ENCODE results near the gene CLRN2.

CLRN2 gene, protein sequence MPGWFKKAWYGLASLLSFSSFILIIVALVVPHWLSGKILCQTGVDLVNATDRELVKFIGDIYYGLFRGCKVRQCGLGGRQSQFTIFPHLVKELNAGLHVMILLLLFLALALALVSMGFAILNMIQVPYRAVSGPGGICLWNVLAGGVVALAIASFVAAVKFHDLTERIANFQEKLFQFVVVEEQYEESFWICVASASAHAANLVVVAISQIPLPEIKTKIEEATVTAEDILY

DNA sequence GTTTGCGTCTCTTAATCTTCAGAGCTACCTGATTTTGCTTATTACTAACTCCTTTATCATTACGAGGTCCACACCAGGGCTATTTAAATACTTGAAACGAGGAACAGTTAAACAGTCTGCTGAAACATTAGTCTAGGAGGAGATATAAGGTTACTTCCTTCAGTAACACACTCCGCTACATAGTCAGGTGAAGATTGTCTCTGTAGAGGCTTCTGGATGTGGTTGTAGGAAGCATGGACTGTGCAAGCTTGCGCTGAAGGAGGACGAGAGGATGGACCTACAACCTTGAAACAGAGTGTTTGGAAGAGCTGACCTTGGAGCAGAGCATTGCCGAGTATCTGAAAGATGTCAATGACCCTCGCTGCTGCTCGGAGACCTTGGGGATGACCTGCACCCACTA, at the start of gene CLRN2:
CLRN2 (plus strand) TSS at position 301 of the 400 bp plus-strand sequence. CDS start 102 bp downstream, outside the sequence.
- DNase-seq = no peak

DNA sequence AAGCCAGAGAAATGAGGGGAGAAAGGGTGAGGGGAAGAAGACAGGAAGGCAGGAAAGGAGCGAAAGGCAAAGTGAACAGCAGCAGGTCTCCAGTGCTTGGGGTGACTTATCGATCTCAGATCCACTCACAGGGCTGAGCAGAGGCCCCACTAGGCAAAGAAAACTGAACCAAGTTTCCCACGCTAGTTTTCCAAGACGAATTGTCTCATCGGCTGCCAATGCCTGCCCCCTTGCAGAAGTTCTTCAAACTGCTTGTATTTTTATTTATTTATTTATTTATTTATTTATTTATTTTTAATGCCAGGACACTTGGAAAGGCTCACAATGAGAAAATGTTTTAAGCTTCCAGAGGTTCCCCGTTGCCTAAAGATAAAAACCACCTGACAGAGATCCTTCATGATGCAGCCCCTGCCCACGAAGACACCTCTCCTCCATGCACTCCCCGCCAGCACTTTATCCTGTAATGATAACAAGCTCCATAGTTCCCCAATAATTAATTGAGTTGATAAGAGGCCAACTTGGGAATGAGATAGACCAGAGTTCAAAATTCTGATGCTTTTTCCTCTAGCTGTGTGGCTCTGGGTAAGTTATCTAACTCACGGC, 46.2 kb upstream of the CLRN2 start:
- DNase-seq = no peak

DNA sequence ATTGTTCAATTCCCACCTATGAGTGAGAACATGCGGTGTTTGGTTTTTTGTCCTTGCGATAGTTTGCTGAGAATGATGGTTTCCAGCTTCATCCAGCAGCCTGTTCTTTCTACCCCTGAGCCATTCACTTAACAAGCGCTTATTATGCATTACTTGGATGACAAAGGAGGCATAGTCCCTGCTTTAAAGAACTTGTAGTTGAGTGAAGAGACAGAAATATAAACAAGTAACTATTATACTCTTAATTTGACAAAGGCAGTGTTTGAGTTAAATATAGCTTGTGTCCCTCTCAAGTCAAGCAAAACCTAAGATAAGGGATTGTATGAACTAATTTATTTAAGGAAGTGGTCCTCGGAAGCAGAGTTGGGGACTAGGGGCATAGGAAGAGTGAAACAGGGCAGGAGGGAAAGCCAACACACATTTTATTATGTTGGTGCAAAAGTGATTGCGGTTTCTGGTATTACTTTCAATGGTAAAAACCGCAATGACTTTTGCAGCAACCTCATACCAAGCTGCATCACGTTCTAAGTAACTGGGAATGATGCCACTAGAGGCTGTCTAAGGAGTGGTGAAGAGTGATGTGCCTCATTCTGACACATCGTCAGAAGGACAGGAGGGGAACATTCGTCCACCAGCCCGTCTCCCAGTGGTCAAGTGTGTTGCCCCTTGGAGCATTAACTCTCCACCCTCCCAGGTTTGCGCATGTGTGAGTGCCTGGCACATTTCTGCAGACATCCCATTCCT, 44.9 kb upstream of the CLRN2 start:
- no peak for DNase-seq

DNA sequence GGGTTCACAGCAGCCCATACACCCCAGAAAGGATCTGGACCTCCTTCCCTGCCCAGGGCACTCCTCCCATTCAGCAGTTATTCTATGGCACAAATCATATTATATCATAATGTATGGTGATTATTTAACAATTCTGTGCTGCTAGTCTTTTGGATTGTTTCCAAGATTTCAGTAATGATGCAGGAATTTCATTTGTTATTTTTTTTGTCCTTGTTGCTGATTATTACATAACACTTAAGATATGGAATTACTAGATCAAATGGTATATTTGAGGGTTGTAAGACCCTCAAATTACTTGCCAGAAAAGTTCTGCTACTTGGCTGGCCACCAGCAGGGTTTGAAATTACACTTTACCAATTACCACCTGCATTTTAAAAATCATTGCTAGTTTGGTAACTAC, 39.5 kb upstream of the CLRN2 start:
- no peak for DNase-seq

DNA sequence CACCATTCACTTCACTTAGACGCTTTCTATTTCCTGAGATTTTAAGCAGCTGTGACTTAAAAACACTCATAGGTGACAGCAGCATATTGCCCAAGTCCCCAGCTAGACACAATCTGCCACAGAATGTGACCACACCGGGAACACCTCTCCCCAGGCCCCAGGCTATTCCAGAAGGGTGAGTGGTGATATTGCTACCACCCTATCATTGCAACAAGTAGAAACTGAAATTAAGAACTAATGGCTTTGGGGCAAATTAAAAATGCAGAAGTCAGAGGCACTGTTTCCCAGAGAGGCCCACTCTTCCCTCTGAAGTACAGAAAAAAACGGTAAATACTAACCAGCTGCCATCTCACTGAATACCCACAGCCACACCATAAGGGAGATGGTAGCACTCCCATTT, 38.1 kb upstream of the CLRN2 start:
- no peak for DNase-seq

DNA sequence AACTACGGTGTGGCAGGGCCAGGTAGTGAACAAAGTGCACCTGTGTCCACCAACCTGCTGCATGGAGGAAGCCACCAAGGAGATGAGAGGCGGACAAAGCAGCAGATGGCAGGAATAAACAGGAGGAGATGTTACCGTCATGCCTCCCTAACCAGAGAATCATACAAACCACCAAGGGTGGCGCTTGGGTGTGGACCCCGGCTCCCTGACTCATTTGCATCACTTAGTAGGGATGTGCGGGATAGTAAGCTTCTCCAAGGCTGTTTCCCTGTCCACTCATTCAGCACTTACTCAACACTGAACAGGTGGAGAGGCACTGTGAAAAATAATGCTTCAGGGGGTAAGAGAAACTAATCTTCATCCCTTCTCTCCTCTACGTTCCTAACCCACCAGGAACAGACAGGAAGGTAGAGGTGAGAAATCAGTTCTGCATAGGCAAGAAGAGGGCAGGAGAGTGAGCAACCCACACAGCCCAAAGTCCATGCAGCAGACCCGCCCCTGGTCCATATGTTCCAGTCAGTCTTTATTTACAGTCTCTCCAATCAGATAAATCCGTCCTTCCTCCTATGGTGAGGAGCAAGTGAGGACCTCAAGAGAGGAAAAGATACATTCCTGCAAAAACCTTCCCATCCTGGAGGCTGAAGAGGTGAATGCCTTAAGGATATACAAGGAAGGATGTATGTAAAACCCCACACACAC, 37.0 kb upstream of the CLRN2 start:
- DNase-seq = no peak

DNA sequence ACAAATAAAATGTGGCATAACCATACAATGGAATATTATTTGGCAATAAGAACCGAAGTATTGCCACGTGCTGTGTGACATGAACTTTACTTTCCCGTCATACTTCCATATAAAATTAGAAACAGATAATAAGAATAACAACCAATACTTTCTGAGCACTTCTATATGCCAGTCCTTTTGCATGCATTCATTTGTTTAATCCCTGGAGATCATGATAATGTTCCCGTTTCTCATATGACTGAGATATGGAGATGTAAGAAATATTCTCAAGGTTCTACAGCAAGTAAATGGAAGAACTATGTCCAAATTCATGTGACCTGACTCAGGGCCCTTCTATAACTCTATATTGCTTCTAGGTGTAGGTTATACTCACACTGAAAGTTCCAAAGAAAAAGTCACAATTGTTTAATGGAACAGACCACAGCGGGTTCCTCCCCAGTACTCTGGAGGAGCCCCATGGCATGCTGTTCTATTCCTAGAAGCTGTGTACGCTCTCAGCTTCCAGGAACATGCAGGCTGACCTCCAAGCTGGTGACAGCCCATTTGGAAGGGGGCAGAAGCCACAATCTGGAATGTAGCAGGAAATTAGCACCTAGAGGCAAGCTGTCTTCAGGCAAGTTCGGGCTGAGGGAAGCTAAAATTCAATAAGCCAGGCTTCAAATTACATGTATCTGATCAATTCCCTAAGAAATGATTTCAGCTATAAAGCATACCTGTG, 34.6 kb upstream of the CLRN2 start:
- DNase-seq = no peak

DNA sequence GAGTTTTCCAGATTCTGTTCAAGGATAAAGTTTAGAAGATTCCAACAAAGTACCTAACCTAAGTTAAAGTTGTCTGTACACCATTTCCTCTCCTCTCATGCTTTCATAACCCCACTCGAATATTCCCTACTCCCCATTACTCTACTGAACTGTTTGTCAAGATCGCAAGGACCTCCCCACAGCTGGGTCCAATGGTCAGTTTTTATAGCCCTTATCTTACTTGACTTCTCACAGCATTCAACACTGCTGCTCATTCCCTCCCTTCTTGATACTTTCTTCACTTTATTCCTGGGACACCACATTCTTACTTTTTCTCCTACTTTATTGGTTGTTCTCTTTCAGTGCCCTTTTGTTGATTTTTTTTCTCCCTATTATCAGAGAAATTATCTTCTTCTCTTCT, 34.0 kb upstream of the CLRN2 start:
- DNase-seq = no peak

DNA sequence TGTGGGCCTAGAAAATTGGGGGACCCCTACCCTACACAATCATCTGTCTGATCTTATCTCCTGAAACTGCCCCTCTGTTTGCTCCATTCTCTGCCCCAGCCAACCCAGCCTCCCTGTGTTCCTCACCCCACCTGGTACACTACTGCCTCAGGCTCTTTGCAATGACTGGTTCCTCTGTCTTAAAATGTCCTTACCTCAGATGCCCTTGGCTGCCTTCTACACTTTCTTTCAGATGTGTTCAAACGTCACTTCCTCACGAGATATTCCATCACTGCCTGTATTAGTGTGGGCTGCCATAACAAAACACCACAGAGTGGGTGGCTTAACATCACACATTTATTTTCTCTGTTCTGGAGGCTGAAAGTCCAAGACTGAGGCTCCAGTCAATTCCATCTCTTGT, 32.2 kb upstream of the CLRN2 start:
- DNase-seq = no peak

DNA sequence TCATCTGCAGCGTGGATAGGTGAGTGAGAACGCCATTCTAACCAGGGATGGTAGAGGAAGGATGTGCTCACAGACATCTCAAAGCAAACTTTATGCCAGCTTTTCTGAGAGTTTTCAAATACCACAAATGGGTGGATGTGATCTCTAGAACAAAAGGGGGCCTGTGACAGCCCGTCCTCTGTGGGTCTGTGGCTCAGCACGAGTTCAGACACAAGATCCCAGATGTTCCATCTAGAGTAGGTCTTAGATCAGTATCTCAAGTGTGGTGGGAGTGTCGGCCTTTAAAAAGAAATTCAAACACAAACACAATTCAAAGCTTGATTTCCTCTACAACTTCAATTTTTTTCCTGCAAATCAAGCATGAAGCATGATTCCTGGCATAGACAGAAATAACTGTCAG, 25.8 kb upstream of the CLRN2 start:
- no peak for DNase-seq

DNA sequence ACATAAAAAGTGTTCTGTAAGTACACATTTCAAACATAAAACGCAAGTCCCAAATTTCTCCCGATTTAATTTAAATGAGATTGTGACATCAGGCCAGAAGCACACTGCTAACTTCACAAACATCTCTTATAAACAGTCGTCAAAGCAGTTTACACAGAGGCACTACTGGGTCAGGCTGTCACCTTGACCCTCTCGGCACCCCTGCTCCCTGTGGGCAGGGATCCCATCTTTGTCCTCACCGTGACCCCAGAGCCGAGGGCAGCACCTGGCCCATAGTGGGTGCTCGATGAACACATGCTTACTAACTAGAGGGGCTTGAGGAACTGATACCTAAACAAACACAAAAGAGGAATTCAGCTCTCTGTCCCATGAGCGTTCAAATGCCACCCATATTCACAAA, 25.2 kb upstream of the CLRN2 start:
- no peak for DNase-seq

DNA sequence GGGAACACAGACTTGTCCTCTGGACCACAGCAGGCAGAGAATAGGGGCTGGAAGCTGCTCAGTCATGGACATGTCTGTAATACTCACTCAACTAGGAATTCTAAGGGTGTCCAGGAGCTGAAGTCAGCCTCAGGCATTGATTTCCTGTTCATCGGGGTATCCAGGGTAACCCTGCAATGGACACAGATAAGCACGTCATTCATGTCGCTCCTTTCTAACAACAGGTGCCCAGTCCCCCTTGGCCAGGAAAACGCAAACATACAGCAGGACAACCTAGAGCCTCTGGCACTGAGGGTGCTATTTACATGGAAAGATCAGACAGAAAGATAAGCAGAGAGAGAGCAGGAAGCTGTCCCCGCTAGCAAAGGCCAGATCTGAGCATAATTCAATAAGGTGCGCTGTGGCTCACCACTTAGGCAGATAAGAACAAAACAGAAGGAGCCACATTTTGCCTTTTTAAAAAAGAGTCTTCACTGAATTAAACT, 24.3 kb upstream of the CLRN2 start:
- DNase-seq = no peak

DNA sequence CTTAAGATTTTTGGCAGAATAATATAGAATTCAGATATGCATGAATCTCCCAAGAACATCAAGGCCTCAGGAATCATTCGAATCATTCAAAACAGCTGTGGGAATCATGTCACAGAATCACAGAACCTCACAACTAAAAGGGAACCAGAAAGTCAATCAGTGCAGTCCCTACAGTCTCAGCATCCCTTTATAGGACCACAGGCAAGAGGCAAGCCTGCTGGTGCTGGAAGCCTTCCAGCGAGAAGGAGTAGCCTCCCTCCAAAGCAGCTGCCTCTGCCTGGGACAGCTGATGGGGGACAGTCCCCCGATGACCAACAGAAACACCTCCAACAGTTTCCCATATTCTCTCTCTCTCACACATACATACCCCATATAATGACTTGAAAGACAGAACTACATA, 23.8 kb upstream of the CLRN2 start:
- DNase-seq = no peak

DNA sequence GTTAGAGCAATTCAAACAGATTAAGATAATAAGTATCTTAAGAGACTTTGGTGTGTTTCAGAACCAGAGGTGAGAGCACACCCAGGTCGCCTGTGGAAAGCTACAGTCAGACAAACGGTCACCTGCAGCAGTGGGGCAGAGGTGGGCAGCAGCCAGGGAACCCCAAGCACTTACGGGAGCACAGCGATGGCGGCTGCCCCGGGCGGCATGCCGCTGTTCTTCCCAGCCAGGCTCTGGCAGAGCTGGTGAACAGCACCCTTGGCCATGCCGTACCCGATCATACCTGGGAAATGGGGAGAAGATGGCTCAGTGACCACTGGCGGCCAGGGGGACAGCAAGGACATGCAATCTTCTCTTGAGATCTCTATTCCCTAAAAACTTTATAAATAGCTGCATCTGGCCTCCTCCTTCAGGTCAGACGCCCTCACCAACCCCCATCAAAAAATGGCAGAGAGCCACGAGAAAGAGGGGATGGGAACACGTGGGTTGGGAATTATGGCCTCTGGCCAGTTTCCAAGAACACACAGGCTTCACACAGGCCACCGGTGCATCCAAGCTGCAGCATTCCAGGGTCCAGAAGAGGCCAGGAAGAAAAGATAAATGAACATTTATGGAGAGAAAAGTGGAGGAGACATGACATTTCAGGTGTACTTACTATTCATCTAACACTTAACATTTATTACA, 22.8 kb upstream of the CLRN2 start:
- no peak for DNase-seq

DNA sequence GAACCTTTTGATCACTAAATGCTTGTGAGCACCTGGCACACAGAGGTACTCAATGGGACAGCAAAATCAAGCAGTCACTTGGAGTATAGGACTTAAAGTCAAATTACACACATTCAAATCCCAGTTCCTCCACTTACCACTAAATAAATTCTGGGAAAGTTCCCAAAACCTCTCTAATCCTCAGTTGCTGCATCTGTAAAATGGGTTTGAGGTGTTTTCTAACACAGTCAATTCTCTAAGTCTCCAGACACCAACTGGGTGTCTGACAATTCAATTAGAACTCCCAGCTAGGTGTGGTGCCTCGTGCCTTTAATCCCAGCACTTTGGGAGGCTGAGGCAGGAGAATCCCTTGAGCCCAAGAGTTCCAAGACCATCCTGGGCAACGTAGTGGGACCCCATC, 22.1 kb upstream of the CLRN2 start:
- no peak for DNase-seq

DNA sequence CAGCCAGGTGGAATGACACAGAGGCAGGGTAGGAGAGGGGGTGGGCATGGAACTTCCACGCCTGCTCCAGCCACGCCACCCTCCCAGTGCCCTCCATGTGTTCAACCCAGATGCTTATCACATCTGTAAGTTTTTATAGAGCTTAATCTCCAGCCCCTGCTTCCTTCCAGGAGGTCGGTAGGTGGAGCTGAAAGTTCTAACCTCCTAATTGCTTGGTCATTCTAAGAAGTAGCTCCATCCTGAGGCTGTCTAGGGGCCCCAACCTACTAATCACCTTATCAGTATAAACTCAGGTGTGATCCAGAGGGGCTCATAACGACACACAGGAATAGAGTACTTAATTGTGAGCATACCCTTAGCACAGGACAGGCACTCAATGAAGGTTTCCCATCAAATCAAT, 21.3 kb upstream of the CLRN2 start:
- no peak for DNase-seq

DNA sequence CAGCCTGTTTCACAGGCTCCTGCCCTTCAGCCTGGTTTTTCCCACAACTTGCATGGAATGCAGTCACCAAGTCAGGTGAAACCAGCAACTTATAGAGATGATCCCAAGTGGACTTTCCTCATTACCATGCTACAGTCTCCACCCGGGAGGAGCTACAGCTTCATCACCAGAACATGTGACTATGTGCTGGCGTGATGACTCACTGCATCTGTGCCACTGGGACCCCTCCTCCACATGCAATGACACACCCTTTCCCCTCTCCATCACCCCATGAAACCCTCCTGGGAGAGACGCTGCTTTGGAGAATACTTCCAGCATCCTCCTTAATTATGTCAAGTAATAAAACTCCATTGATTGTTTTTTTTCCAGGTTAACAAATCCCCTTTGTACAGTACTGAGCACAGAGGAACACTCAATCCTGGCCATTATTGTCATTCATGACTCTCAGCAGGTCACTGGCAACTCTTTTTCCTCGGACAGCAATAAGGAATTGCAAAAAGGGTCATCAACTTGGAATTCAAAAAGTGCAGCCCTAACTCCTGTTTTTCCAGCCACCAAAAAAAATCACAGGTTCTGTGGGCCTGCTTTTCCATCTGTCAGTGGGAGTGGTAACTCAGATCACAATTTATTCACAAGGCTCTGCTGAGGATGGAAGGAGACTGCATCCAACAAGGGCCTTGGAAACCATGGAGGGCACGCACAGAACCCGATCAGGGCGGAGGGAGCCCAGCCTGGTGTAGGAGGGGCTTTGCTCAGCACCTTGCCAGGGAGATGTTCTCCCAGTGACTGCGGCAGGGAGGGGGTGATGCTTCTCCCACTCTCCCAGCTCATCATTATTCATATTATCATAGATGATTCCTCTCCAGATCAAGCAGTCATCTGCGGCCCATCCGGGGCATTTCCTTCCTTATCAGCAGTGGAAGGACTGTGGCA, 20.4 kb upstream of the CLRN2 start:
- no peak for DNase-seq

DNA sequence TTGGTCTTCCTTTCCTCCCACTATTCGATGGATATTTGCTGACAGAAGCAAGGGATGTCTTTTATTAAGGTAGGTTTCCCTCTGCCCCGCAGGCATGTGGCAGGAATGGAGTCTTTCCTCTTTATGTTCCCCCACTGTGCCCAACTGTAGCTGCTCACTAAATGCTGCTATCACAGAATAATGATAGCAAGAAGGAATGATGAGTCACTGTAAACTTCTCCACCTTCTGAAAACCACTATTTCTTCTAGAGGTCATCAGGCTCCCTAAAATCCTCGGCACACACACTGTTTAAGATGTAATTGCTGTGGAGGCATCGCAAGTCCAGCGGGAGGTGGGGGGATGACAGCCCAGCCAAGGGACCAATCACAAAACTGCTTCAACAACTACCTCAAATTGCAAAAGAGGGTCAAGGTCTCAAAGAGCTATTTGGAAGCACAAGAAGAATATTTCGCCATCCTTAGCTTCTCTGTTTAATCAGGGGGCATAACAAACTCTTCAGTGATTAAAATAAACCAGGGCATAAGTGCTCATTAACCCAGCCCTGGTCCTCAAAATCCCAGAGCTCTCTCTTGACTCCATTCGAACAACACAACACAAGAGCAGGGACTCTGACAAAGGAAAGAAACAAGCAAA, 17.0 kb upstream of the CLRN2 start:
- no peak for DNase-seq

DNA sequence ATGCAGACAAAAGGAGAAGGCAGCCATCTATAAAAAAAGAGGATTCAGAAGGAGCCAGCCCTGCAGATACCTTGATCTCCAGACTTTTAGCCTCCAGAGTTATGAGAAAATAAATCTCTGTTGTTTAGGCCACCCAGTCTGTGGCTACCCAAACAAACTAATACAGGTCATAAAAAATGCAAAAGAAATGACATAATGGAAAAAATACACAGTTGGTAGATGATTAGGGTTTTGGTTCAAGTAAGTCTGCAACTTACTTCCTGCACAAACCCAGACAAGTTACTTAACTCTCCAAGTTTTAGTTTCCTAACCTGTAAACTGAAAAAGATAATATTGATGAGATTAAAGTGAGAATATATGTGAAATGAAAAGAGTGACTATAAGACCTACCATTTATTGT, 14.4 kb upstream of the CLRN2 start:
- DNase-seq = no peak

DNA sequence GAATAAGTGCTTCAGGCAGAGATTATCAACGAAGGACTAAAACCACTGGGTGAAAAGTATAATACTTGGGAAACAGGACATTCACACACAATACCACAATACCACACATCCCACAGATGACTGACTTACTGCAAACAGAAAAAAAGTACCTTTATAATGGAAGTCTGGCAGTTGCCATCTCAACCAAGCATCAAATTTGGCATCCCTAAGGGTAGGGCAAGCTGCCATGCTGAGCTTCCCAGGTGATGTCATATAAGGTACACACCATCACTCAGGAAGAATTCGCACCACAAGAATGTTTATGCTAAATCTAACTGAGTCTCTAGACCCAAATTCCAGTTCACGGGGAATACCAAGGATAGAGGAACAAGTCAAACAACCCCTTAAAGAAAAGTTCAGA, 12.2 kb upstream of the CLRN2 start:
- no peak for DNase-seq

DNA sequence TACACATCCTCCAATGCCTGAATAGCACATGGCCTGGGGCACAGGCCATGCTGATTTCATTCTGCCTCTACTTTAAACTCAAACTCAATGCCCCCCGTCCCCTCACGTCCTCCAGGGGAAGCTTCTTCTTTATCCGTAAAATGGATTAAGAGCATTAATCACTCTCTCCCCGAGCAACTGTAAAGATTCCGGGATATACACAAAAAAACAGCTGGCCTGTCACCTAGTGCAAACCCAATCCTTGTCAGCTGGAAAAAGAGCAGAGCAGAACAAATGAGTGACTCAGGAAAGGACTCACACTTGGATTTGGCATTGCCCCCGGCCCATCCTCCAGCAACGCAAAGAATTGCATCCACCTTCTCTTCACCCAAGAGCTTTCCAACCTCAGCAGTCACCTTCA, 10.9 kb upstream of the CLRN2 start:
- no peak for DNase-seq
